Lower leg skin (tissue), 4 donors: ENCODE measurements around the gene UNC93B1. TPM values are rescaled to one million over a fixed set of nuclear protein-coding genes. Genes with fewer than 3 reads are reported as not detected.

Experiments
- DNase-seq, 2 donors: peaks; one replicate each; pipeline ENCODE4 v3.0.0-alpha.2; 2019; ENCODE audit warnings: low spot score in 2 of 2
- H3K4me3 ChIP-seq: fragments of 200-600 bp; sonication (generic); 2 replicates; pipeline ENCODE4 v1.5.1; 2017; ENCODE audit warnings: mild to moderate bottlenecking, low read depth; ENCODE audit not compliant: poor library complexity, severe bottlenecking
- POLR2A ChIP-seq, 2 donors: fragments of 450-650 bp; IDR thresholded peaks; one replicate each; pipeline ENCODE4 v1.6.1; 2016 to 2017; ENCODE audit warnings: antibody characterized with exemption in 2 of 2, mild to moderate bottlenecking in 1 of 2, moderate library complexity in 1 of 2
- WGBS, 2 donors: methylation state at CpG; one replicate each; pipeline ENCODE4 v1.1.5; 2018; 5-methylcytosine and 5-hydroxymethylcytosine counted together
- intact Hi-C: fragments of 100-400 bp; cut with DNase I; formaldehyde crosslinking; loops from one replicate; pipeline ENCODE4 v1.15.0; 2023; ENCODE audit warnings: low total_unique reads
- total RNA-seq, 4 donors: library from RNA; depleted of rRNA; stranded (reverse); fragments of >200 nt; gene quantifications; one replicate each; pipeline ENCODE4 v1.1.0, GENCODE V29; 2016
- TF ChIP-seq, protein P1 (sequence below), 3 donors: fragments of 450-650 bp; IDR thresholded peaks; one replicate each; pipeline ENCODE4 v1.5.1; 2016; ENCODE audit warnings: antibody characterized with exemption in 3 of 3, mild to moderate bottlenecking in 3 of 3, moderate library complexity in 2 of 3

The UNC93B1 gene
- total RNA-seq, 4 donors from 2014 or later = 29.2 to 47.2 (median 44.3) TPM

- TF ChIP-seq POLR2A (IDR thresholded peaks at IDR 0.05) = no peak
- TF ChIP-seq, protein P1, sequence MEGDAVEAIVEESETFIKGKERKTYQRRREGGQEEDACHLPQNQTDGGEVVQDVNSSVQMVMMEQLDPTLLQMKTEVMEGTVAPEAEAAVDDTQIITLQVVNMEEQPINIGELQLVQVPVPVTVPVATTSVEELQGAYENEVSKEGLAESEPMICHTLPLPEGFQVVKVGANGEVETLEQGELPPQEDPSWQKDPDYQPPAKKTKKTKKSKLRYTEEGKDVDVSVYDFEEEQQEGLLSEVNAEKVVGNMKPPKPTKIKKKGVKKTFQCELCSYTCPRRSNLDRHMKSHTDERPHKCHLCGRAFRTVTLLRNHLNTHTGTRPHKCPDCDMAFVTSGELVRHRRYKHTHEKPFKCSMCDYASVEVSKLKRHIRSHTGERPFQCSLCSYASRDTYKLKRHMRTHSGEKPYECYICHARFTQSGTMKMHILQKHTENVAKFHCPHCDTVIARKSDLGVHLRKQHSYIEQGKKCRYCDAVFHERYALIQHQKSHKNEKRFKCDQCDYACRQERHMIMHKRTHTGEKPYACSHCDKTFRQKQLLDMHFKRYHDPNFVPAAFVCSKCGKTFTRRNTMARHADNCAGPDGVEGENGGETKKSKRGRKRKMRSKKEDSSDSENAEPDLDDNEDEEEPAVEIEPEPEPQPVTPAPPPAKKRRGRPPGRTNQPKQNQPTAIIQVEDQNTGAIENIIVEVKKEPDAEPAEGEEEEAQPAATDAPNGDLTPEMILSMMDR (IDR thresholded peaks at IDR 0.05) = no peak
- peak overlapping the region; percentile 21 for H3K4me3 ChIP-seq
- no peak for DNase-seq
- 28 to 43% methylated on average over 20 to 22 of the region's 22 CpGs for WGBS, 2 donors
- intact Hi-C loops = no loop called here
Measured at GRCh38 chr11:68040101-68040956, 36.4 kb upstream of the UNC93B1 start.

DNA sequence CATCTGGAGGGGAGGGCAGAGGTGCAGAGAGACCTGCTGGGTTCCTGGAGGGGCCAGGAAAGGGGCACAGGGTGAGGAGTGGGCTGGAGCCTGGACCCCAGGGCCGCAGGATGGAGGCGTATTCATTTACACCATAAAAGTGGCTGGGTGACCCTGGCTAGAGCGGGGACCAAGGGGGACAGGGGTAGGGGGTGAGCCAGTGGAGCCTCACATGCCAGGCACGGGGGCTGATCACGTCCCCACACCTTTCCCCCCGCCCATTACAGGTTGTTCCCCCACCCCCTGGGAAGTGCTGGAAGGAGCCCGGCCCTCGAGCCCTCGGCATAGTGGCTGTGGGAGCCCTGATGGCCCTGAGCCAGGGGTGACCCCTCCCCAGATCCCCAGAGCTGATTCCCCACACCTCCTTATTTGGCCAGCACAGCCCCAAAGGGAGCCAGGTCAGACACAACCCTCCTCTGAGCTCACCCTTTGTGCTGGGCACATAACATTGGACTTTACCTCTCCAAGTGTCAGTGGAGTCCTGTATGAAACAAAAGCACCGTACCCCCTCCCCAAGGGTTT, 35.7 kb upstream of the UNC93B1 start:
- WGBS, 2 donors = 29 to 32% methylated on average over 8 to 10 of the region's 10 CpGs
- peak overlapping the region; percentile 60 for H3K4me3 ChIP-seq
- TF ChIP-seq, protein P1 (IDR thresholded peaks at IDR 0.05) = no peak
- no peak for TF ChIP-seq POLR2A (IDR thresholded peaks at IDR 0.05)
- intact Hi-C loops = no loop called here
- DNase-seq = no peak

DNA sequence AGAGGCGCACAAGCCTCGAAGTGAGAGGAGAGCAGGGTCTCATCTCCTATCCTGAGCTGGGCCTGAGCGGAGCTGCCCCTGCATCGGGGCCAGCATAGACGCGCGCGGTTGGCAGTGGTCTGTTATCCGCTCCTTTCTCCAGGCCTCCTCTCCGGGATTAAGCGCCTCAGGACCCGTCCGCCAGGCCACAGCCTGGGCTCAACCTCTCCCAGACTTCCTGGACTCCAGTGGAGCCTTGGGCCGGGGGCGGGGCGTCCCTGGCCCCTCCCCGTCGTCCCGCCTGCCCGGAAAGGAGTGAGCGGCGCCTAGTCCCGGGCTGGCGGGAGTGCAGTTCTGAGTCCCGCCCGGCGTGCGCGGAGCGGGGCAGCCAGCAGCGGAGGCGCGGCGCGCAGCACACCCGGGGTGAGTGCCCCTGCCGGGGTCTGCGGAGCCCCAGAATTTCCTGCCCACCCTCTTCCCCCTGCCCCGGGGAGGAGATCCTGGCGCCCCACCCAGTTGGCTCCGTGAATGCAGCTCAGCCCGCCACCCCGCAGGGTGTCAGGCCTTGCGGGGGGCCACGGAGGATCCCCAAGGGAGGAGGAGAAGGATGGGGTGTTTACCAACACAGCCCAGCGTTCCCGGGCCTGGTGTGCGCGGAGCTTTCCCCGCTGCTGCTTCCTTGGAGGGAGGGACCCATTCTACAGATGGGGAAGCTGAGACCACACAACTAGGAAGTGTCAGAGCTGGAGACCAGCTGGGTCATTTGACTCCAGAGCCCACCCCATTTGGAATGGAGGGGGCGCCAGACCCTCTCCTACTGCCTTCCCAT, 35.0 kb upstream of the UNC93B1 start, which contains the start of gene TCIRG1:
Gene TCIRG1 (plus strand): TSS at position 308 of the 808 bp plus-strand sequence. CDS start 2,247 bp downstream, outside the sequence.
- peak within 1 kb of the TSS; percentile 60 for H3K4me3 ChIP-seq
- TF ChIP-seq, protein P1 (IDR thresholded peaks at IDR 0.05) = no peak
- peak in 1 of 2 donors; percentile 5 for TF ChIP-seq POLR2A (IDR thresholded peaks at IDR 0.05)
- 4 to 8% methylated on average over 23 to 43 of the region's 51 CpGs for WGBS, 2 donors
- DNase-seq = peak; percentile 84 to 97
- intact Hi-C loops = no loop called here

DNA sequence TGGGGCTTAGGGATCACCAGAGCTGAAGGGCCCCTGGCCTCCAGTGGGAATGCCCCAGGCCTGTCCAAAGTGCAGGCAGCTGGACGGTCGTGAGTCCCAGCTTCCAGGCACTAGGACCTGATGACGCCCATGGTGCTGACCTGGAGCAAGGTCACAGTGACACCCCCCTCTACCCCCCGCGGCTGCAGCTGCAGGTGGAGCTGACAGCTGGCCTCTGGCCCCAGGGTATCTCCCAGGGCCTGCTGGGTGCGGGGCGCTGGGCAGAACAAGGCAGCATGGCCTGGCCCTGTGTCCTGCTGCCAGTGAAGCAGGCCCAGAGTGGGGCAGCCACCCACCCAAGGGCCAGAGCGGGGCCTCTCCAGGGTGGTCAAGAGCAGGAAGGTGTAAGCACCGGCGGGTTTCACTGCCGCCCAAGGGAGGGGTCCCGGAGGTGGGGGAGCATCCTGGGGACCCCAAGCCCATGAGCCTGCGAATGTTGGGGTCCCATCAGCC, 34.4 kb upstream of the UNC93B1 start:
- TF ChIP-seq POLR2A (IDR thresholded peaks at IDR 0.05) = no peak
- TF ChIP-seq, protein P1 (IDR thresholded peaks at IDR 0.05) = no peak
- WGBS, 2 donors = 32 to 43% methylated on average over 11 to 12 of the region's 13 CpGs
- intact Hi-C loops = no loop called here
- H3K4me3 ChIP-seq = no peak overlapping the region
- no peak for DNase-seq

DNA sequence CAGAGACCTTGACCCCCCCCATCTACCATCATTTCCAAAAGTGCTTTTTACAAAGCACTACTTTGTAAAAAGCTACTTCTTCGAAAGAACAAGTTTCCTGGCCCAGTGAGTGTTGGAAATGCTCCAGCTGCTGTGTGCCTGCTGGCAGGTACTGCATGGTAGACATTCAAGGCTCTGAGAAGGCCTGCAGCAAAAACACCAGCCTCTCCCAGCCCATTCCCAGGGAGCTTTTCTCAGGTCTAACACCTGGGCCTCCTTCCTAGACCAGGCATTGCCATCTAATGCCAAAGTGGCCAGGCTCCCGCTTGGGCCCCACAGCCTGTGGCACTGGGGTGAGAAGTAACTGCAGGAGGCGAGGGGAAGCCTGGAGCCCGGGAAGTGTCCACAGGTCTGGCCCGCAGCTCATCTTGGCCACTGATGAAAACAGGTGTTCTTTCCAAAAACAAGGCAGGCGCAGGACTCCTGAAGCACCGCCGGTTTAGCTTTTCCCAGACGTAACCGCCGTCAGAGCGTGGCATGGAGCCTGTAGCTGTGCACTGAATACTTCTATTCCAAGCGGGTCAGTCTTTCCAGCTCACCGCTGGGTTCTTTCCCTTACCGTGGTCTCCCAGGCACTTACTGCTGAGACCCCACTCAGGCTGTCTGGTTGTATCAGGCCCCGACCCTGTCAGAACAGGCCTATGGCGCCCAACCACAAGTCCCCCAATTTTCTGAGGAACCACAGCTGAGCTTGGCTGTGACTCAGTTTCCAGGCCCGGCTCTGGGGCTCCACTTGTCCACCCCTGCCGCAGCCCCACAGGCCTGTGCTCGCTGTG, 33.7 kb upstream of the UNC93B1 start:
- TF ChIP-seq, protein P1 (IDR thresholded peaks at IDR 0.05) = no peak
- no peak for TF ChIP-seq POLR2A (IDR thresholded peaks at IDR 0.05)
- intact Hi-C loops = no loop called here
- WGBS, 2 donors = 67 to 81% methylated on average over 16 to 18 of the region's 20 CpGs
- H3K4me3 ChIP-seq = no peak overlapping the region
- no peak for DNase-seq
